Neuronal stem cell (in vitro differentiated cells): ENCODE measurements around the gene PKP3.
"Not testable (repeated sequence)": the region's sequence is repeated elsewhere in the genome, so short reads cannot be mapped to it uniquely, and the experiment has no call there.

Experiments used
- DNase-seq: peaks from one replicate; pipeline ENCODE4 v3.0.0-alpha.2; 2013; ENCODE audit warnings: low spot score
- H2AFZ ChIP-seq: one replicate; pipeline ENCODE4 v1.6.1; 2013; ENCODE audit warnings: mild to moderate bottlenecking, low read length, inconsistent platforms
- H2AK5ac ChIP-seq: 2 replicates; pipeline ENCODE4 v1.6.1; 2013; ENCODE audit warnings: low read depth, mild to moderate bottlenecking, inconsistent platforms, low read length, moderate library complexity, mixed read lengths
- H2BK120ac ChIP-seq: 2 replicates; pipeline ENCODE4 v1.6.1; 2013; ENCODE audit warnings: low read depth, mild to moderate bottlenecking, inconsistent platforms, low read length, moderate library complexity, mixed read lengths
- H2BK12ac ChIP-seq: one replicate; pipeline ENCODE4 v1.6.1; 2013; ENCODE audit warnings: low read length, inconsistent platforms
- H2BK15ac ChIP-seq: 2 replicates; pipeline ENCODE4 v1.6.1; 2013; ENCODE audit warnings: mild to moderate bottlenecking, low read length, inconsistent platforms, mixed read lengths
- H2BK5ac ChIP-seq: one replicate; pipeline ENCODE4 v1.6.1; 2013; ENCODE audit warnings: inconsistent platforms, mild to moderate bottlenecking, low read length, moderate library complexity
- H3K14ac ChIP-seq: one replicate; pipeline ENCODE4 v1.6.1; 2013; ENCODE audit warnings: low read length, inconsistent platforms
- H3K18ac ChIP-seq: 2 replicates; pipeline ENCODE4 v1.6.1; 2013; ENCODE audit warnings: low read length, inconsistent platforms
- H3K23ac ChIP-seq: 2 replicates; pipeline ENCODE4 v1.6.1; 2013; ENCODE audit warnings: low read depth, mild to moderate bottlenecking, mixed read lengths, low read length, inconsistent platforms; ENCODE audit not compliant: poor library complexity
- H3K27ac ChIP-seq: replicated peaks from 3 replicates; pipeline ENCODE4 v1.5.1; 2013; ENCODE audit warnings: low read length, inconsistent platforms
- H3K27me3 ChIP-seq, 3 experiments: 2 replicates each; pipeline ENCODE4 v1.6.1; 2013; ENCODE audit warnings: low read length in 3 of 3, mild to moderate bottlenecking in 2 of 3, inconsistent platforms in 1 of 3, low read depth in 1 of 3, mixed read lengths in 1 of 3, moderate library complexity in 1 of 3; ENCODE audit not compliant: control insufficient read depth in 3 of 3, insufficient read depth in 3 of 3
- H3K36me3 ChIP-seq, 2 donors: replicated peaks in 1 of 2; 2 replicates each; pipeline ENCODE4 v1.6.1; 2013; ENCODE audit warnings: low read length in 2 of 2; ENCODE audit not compliant: control insufficient read depth in 2 of 2, insufficient read depth in 2 of 2
- H3K4ac ChIP-seq: 2 replicates; pipeline ENCODE4 v1.6.1; 2013; ENCODE audit warnings: inconsistent platforms, mild to moderate bottlenecking, low read length, moderate library complexity
- H3K4me1 ChIP-seq, 2 donors: 1 replicate in 1 of 2; 2 replicates in 1 of 2; pipeline ENCODE4 v1.6.1; 2013; ENCODE audit warnings: low read length in 2 of 2, low read depth in 1 of 2; ENCODE audit not compliant: control insufficient read depth in 2 of 2, insufficient read depth in 1 of 2
- H3K4me2 ChIP-seq: one replicate; pipeline ENCODE4 v1.6.1; 2013; ENCODE audit warnings: mild to moderate bottlenecking, low read length, inconsistent platforms; ENCODE audit not compliant: insufficient read depth, poor library complexity, severe bottlenecking
- H3K4me3 ChIP-seq, 2 donors: 2 replicates each; pipeline ENCODE4 v1.5.1; 2013; ENCODE audit warnings: low read length in 2 of 2, mild to moderate bottlenecking in 2 of 2, inconsistent platforms in 1 of 2, moderate library complexity in 1 of 2
- H3K79me1 ChIP-seq: one replicate; pipeline ENCODE4 v1.6.1; 2013; ENCODE audit warnings: low read depth, mild to moderate bottlenecking, inconsistent platforms, low read length, moderate library complexity
- H3K9ac ChIP-seq: one replicate; pipeline ENCODE4 v1.6.1; 2013; ENCODE audit warnings: mild to moderate bottlenecking, low read depth, low read length, inconsistent platforms; ENCODE audit not compliant: poor library complexity
- H3K9me3 ChIP-seq, 2 donors: replicated peaks in 1 of 2; 2 replicates each; pipeline versions ENCODE3 to v1.6.1; 2013; ENCODE audit warnings: low read length in 2 of 2, mild to moderate bottlenecking in 2 of 2, inconsistent platforms in 1 of 2, low read depth in 1 of 2, mixed read lengths in 1 of 2, moderate library complexity in 1 of 2; ENCODE audit not compliant: control insufficient read depth in 2 of 2, insufficient read depth in 1 of 2
- H4K8ac ChIP-seq: one replicate; pipeline ENCODE4 v1.6.1; 2013; ENCODE audit warnings: low read depth, mild to moderate bottlenecking, inconsistent platforms, low read length, moderate library complexity
- H4K91ac ChIP-seq: one replicate; pipeline ENCODE4 v1.6.1; 2013; ENCODE audit warnings: low read length, low read depth, mild to moderate bottlenecking, inconsistent platforms; ENCODE audit not compliant: poor library complexity
- WGBS, 2 donors: extraction: QIAGEN DNeasy Blood & Tissue Kit; methylation state at CpG; one replicate each; pipeline ENCODE4 v1.1.7; 2013; ENCODE audit warnings: missing lambda C conversion rate in 2 of 2, mixed read lengths in 1 of 2; ENCODE audit not compliant: insufficient read length in 2 of 2, insufficient replicate concordance in 1 of 2; ENCODE audit errors: extremely low coverage in 2 of 2; 5-methylcytosine and 5-hydroxymethylcytosine counted together

The PKP3 gene

GRCh38 chr11:349270-349954 is 44.6 kb upstream of the PKP3 start:
- not testable (repeated sequence) for H3K4me2 ChIP-seq, H2BK120ac ChIP-seq, DNase-seq, H2BK15ac ChIP-seq, H3K4me1 ChIP-seq, H2AFZ ChIP-seq, H3K18ac ChIP-seq, H4K91ac ChIP-seq, H3K9ac ChIP-seq, H3K4ac ChIP-seq, H2BK5ac ChIP-seq, H3K27ac ChIP-seq, H3K9me3 ChIP-seq, H2AK5ac ChIP-seq, H3K27me3 ChIP-seq, H3K23ac ChIP-seq, H3K79me1 ChIP-seq, H3K36me3 ChIP-seq
- Histone ChIP-seq H3K14ac (peak overlapping the region; percentile 75), H3K4me3 (peak overlapping the region in 1 of 2 donors; percentile 52), H2BK12ac (peak overlapping the region; percentile 63), H4K8ac (peak overlapping the region; percentile 8)
- no CpG with 5 or more reads among the region's 8 CpGs for WGBS, 2 donors

- H2BK5ac ChIP-seq, H3K27me3 ChIP-seq, H3K18ac ChIP-seq, H3K79me1 ChIP-seq, H3K36me3 ChIP-seq, H3K23ac ChIP-seq, DNase-seq, H2AK5ac ChIP-seq, H3K9ac ChIP-seq, H3K4me1 ChIP-seq, H3K27ac ChIP-seq, H2BK120ac ChIP-seq, H3K4ac ChIP-seq, H3K4me2 ChIP-seq, H3K9me3 ChIP-seq, H4K91ac ChIP-seq, H2BK15ac ChIP-seq: not testable (repeated sequence)
- peak overlapping the region; percentile 75 for H3K14ac ChIP-seq
- H2BK12ac ChIP-seq, result peak overlapping the region; percentile 63
- H3K4me3 ChIP-seq, result peak overlapping the region in 1 of 2 donors; percentile 51
- peak overlapping the region; percentile 70 for H4K8ac ChIP-seq
- no CpG with 5 or more reads among the region's 16 CpGs for WGBS, 2 donors
- H2AFZ ChIP-seq, result peak overlapping the region; percentile 66
Measured at GRCh38 chr11:350033-350722, 43.8 kb upstream of the PKP3 start.

GRCh38 chr11:350723-351255 is 43.2 kb upstream of the PKP3 start:
- Histone ChIP-seq H3K4me1 (peaks cover 6 to 7% of the 10 kb centered on the region in 2 donors), H4K91ac (no peak overlapping the region), H3K4me2 (no peak overlapping the region), H3K79me1 (no peaks in the 10 kb centered on the region), H3K36me3 (no peaks in the 10 kb centered on the region), H3K4me3 (no peak overlapping the region), H3K4ac (no peak overlapping the region), H3K23ac (no peak overlapping the region), H3K9me3 (peaks cover 0 to 2% of the 10 kb centered on the region in 2 donors), H4K8ac (no peak overlapping the region), H2BK120ac (no peak overlapping the region), H2BK5ac (peak overlapping the region; percentile 8), H3K18ac (peak overlapping the region; percentile 25), H2AFZ (peak overlapping the region; percentile 66), H3K27ac (no peak overlapping the region), H3K14ac (no peak overlapping the region), H3K27me3 (no peaks in the 10 kb centered on the region), H3K9ac (no peak overlapping the region), H2BK12ac (no peak overlapping the region), H2BK15ac (peak overlapping the region; percentile 14), H2AK5ac (no peak overlapping the region)
- WGBS, 2 donors, result no CpG with 5 or more reads among the region's 18 CpGs
- no peak for DNase-seq

- H2BK120ac ChIP-seq, result no peak overlapping the region
- peak overlapping the region; percentile 14 for H2BK15ac ChIP-seq
- no peak overlapping the region for H3K9ac ChIP-seq
- no peak overlapping the region for H3K18ac ChIP-seq
- no peak overlapping the region for H2AFZ ChIP-seq
- H3K79me1 ChIP-seq, result peaks cover under 1% of the 10 kb centered on the region
- peak overlapping the region; percentile 44 for H2AK5ac ChIP-seq
- H2BK12ac ChIP-seq, result no peak overlapping the region
- WGBS, 2 donors, result no CpG with 5 or more reads among the region's 14 CpGs
- no peak overlapping the region for H3K4ac ChIP-seq
- no peaks in the 10 kb centered on the region for H3K27me3 ChIP-seq
- no peak for DNase-seq
- no peak overlapping the region for H3K4me2 ChIP-seq
- H4K8ac ChIP-seq, result no peak overlapping the region
- no peak overlapping the region for H3K4me3 ChIP-seq
- H3K23ac ChIP-seq, result no peak overlapping the region
- H3K9me3 ChIP-seq, result peaks cover 2% of the 10 kb centered on the region in 2 donors
- H3K27ac ChIP-seq, result no peak overlapping the region
- peak overlapping the region; percentile 8 for H2BK5ac ChIP-seq
- H3K4me1 ChIP-seq, result peaks cover 6 to 7% of the 10 kb centered on the region in 2 donors
- peaks cover 0 to under 1% of the 10 kb centered on the region in 2 donors for H3K36me3 ChIP-seq
- no peak overlapping the region for H3K14ac ChIP-seq
- H4K91ac ChIP-seq, result no peak overlapping the region
Measured at GRCh38 chr11:351411-351810, 42.6 kb upstream of the PKP3 start.
